GM12891 (cell line): ENCODE data around the gene TMEM254.
"Not testable (repeated sequence)": the region's sequence is repeated elsewhere in the genome, so short reads cannot be mapped to it uniquely, and the experiment has no call there.

Experiments used
- DNase-seq: peaks from one replicate; pipeline ENCODE4 v3.0.0; 2011; ENCODE audit warnings: low spot score; ENCODE audit not compliant: insufficient read length
- FAIRE-seq: peaks from 2 replicates; lab custom pipeline; 2011; peaks lifted over from hg19 to GRCh38; lab: Jason Lieb, UNC
- PAX5 ChIP-seq: IDR thresholded peaks from 2 replicates; pipeline ENCODE4 v1.6.1; 2011; ENCODE audit warnings: low read length, moderate library complexity, mild to moderate bottlenecking; ENCODE audit not compliant: insufficient read depth, severe bottlenecking
- POLR2A ChIP-seq: IDR thresholded peaks from 2 replicates; pipeline ENCODE4 v1.6.1; 2011; ENCODE audit warnings: low read depth, low read length, control low read depth
- POLR2AphosphoS5 ChIP-seq: IDR thresholded peaks from 2 replicates; pipeline ENCODE4 v1.6.1; 2011; ENCODE audit warnings: low read depth, low read length, control low read depth
- POU2F2 ChIP-seq: IDR thresholded peaks from 2 replicates; pipeline ENCODE4 v1.6.1; 2011; ENCODE audit warnings: low read depth, mild to moderate bottlenecking, control low read depth, low read length, moderate library complexity
- SPI1 ChIP-seq: IDR thresholded peaks from 2 replicates; pipeline ENCODE4 v1.6.1; 2011; ENCODE audit warnings: low read depth, low read length, control low read depth
- TAF1 ChIP-seq: IDR thresholded peaks from 2 replicates; pipeline ENCODE4 v1.6.1; 2011; ENCODE audit warnings: low read depth, low read length, control low read depth

TMEM254 gene

GRCh38 chr10:80081026-80081425 lies 2.6 kb downstream of the TMEM254 start:
- TF ChIP-seq PAX5 (no peak), POU2F2 (no peak), TAF1 (no peak), SPI1 (no peak), POLR2A (no peak), POLR2AphosphoS5 (no peak)
- FAIRE-seq (no peak), DNase-seq (no peak)

GRCh38 chr10:80081801-80082750 lies 3.6 kb downstream of the TMEM254 start:
- FAIRE-seq: no peak
- TF ChIP-seq POU2F2 (no peak), POLR2AphosphoS5 (no peak), PAX5 (no peak), SPI1 (no peak), TAF1 (no peak), POLR2A (no peak)
- no peak for DNase-seq

DNA sequence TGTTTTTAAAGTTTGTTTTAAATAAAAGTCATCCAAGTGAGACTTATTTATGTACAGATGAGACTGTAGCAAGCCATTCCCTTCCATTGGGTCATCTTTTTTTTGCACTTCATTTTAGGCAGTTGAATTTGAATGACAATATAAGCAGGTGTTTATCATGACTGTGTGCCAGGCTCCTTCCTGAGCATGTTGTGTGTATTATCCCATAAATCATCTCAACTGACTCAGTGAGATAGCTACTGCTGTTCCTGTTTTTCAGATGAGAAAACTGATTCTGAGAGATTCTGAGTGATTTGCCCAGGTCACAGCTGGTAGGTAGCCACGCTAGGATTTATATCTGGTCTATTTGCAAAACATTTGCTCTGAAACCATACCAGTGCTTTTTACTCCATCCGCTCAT lies 11.7 kb downstream of the TMEM254 start:
- TF ChIP-seq POU2F2: no peak
- TF ChIP-seq POLR2AphosphoS5: no peak
- TF ChIP-seq SPI1: no peak
- no peak for TF ChIP-seq POLR2A
- TF ChIP-seq TAF1: no peak
- no peak for TF ChIP-seq PAX5
- DNase-seq (no peak), FAIRE-seq (no peak)

DNA sequence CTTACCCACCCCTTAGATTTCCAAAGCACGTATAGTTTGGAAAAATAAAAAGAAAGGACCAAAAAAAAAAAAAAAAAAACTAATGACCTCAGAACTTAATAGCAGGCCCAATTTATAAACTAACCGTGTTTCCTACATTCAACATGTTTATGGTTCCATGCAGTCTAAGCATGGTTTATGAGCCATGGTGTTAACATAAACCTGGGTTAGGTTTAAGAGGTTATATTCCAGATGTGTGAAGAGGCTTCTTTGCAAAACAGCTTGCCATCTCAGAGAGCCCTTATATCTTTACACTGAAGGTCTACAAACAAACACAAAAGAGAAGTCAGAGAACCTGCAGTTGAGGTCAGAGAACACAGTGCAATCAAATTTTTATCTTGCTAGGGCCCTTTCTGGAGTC lies 15.8 kb downstream of the TMEM254 start:
- no peak for TF ChIP-seq POLR2AphosphoS5
- no peak for TF ChIP-seq TAF1
- no peak for TF ChIP-seq POU2F2
- TF ChIP-seq POLR2A: no peak
- TF ChIP-seq PAX5: no peak
- TF ChIP-seq SPI1: no peak
- DNase-seq (no peak), FAIRE-seq (no peak)

DNA sequence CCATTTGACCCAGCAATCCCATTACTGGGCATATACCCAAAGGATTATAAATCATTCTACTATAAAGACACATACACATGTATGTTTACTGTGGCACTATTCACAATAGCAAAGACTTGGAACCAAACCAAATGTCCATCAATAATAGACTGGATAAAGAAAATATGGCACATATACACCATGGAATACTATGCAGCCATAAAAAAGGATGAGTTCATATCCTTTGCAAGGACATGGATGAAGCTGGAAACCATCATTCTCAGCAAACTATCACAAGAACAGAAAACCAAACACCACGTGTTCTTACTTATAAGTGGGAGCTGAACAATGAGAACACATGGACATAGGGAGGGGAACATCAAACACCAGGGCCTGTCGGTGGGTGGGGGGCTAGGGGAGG lies 19.8 kb downstream of the TMEM254 start:
- not testable (repeated sequence) for DNase-seq, FAIRE-seq

GRCh38 chr10:80099295-80099694 lies 20.8 kb downstream of the TMEM254 start:
- not testable (repeated sequence) for DNase-seq, FAIRE-seq

- FAIRE-seq: no peak
- TF ChIP-seq TAF1: no peak
- no peak for TF ChIP-seq SPI1
- TF ChIP-seq POU2F2: no peak
- no peak for TF ChIP-seq PAX5
- no peak for TF ChIP-seq POLR2A
- TF ChIP-seq POLR2AphosphoS5: no peak
These were observed 21.7 kb downstream of the TMEM254 start for GRCh38 chr10:80100116-80100515.

DNA sequence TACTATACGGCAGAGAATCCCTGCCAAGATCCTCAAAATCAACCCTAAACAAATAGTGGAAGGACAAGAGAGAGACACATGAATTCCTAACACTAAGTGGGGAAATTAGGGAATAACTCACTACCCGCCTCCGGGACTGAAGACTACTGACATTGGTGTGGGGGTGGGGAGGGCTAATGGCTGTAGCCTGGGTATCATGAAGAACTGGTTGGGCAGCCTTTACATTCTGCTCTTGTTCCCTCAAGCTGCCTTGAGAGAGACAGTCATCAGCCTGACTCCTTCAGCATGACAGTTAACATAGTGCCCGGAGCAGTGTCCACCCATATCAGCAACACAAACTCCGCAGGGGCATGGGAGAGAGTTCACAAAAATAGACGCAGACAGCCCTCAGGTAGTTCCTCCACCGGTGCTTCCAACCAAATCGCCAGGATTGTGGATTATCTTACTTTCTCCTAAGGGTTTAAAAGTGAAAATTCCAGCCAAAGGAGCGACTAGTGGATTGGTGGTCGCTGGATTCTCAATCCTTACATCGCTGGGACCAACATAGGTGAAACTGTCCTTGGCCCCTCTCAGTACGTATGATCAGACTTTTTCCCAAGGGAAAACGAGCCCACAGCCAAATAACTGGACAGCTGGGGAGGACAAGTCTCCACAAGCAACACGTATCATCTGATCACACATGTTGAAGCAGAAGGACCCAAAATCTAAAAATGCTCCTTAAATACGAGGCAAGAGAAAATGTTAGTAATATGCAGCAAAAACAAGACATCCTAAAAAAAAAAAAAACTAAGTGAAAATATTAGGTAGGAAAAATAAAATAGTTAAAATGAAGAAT lies 22.6 kb downstream of the TMEM254 start:
- DNase-seq: no peak
- no peak for FAIRE-seq
- TF ChIP-seq TAF1 (no peak), SPI1 (no peak), POU2F2 (no peak), POLR2A (no peak), POLR2AphosphoS5 (no peak), PAX5 (no peak)

More at GRCh38 chr10:80100116-80100515, 21.7 kb downstream of the TMEM254 start:
- no peak for DNase-seq

GRCh38 chr10:80104066-80104926 lies 25.8 kb downstream of the TMEM254 start:
- peak; percentile 31 for DNase-seq
- peak; percentile 23 for FAIRE-seq
- TF ChIP-seq SPI1 (no peak), POU2F2 (no peak)
